PC-9 (cell line): Measurements from ENCODE around the gene LRCH4.

Source experiments
- EZH2 ChIP-seq: fragments of 200-600 bp; sonication (generic); IDR thresholded peaks from 2 replicates; pipeline ENCODE4 v1.8.0; 2017; ENCODE audit warnings: antibody characterized with exemption, low read depth
- TF ChIP-seq, protein P1 (sequence below): fragments of 200-600 bp; sonication (generic); conservative IDR thresholded peaks from 2 replicates; pipeline ENCODE4 v1.6.1; 2017; ENCODE audit warnings: mixed run types, antibody characterized with exemption, mild to moderate bottlenecking, moderate library complexity

DNA sequence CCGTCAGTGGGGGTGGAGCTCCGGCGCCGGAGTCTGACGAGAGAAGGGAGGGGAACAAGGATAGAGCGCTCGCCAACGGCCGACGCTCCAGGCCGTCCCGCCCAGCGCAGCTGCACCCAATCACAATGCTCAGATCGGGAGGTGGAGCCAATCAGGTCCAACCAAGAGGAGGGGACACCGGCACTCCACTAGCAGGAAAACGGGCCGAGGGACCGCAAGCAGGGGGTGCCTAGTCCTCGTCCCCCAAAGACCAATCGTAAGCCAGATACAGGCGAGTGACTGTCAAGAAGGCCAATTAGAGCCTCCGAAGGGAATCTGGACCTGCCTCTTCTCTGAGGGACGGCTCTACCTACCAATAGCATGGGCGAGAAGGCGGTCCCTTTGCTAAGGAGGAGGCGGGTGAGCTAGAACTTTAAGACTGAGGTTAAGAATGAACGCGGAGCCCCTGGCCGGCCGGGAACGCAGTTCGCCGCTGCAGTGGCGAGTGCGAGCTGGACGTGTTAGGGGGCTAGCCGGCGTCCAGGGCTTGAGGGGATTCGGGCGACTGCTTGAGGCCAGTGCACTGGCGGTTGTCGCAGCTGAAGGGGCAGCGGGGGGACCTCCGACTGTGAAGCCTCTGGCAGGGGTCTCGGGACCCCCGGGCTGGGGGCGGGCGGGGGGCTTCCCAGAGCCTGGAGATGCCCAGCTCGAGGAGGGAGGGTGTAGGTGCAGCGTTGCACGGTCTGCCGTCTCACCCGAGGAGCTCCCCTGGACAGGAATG is 517 bp upstream of the LRCH4 start, which contains the start of gene FBXO24:
- no peak for TF ChIP-seq EZH2
- TF ChIP-seq, protein P1, sequence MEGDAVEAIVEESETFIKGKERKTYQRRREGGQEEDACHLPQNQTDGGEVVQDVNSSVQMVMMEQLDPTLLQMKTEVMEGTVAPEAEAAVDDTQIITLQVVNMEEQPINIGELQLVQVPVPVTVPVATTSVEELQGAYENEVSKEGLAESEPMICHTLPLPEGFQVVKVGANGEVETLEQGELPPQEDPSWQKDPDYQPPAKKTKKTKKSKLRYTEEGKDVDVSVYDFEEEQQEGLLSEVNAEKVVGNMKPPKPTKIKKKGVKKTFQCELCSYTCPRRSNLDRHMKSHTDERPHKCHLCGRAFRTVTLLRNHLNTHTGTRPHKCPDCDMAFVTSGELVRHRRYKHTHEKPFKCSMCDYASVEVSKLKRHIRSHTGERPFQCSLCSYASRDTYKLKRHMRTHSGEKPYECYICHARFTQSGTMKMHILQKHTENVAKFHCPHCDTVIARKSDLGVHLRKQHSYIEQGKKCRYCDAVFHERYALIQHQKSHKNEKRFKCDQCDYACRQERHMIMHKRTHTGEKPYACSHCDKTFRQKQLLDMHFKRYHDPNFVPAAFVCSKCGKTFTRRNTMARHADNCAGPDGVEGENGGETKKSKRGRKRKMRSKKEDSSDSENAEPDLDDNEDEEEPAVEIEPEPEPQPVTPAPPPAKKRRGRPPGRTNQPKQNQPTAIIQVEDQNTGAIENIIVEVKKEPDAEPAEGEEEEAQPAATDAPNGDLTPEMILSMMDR, result no peak
